Neural crest cell (in vitro differentiated cells): Measurements from ENCODE around the gene AGR3. TPM values are rescaled to one million over a fixed set of nuclear protein-coding genes. Genes with fewer than 3 reads are reported as not detected.

Source experiments
- DNase-seq: peaks from one replicate; pipeline ENCODE4 v3.0.0; 2021; ENCODE audit warnings: low read depth, mixed read lengths, low spot score
- H3K27ac Mint-ChIP-seq: one replicate; pipeline ENCODE4 v1.8.0; 2021; ENCODE audit warnings: mild to moderate bottlenecking, mixed read lengths; ENCODE audit not compliant: unreplicated experiment
- H3K27me3 Mint-ChIP-seq: 2 replicates; pipeline ENCODE4 v1.8.0; 2021; ENCODE audit warnings: low read depth, mild to moderate bottlenecking, mixed read lengths
- H3K36me3 Mint-ChIP-seq: 2 replicates; pipeline ENCODE4 v1.8.0; 2021; ENCODE audit warnings: low read depth, mild to moderate bottlenecking, mixed read lengths
- H3K4me1 Mint-ChIP-seq: 2 replicates; pipeline ENCODE4 v1.8.0; 2021; ENCODE audit warnings: mixed read lengths
- H3K4me3 Mint-ChIP-seq: one replicate; pipeline ENCODE4 v1.8.0; 2021; ENCODE audit warnings: mild to moderate bottlenecking, mixed read lengths
- H3K9me3 Mint-ChIP-seq: 2 replicates; pipeline ENCODE4 v1.8.0; 2021; ENCODE audit warnings: mixed read lengths
- total RNA-seq: library from RNA; stranded (reverse); gene quantifications from 2 replicates; pipeline ENCODE4 v1.2.1, GENCODE V29; 2021
- TF ChIP-seq, protein P1 (sequence below): fragments of 200-600 bp; sonication (generic); conservative IDR thresholded peaks from 2 replicates; pipeline ENCODE4 v1.5.0; 2021; ENCODE audit warnings: antibody characterized with exemption, mild to moderate bottlenecking

The AGR3 gene
- total RNA-seq, 1 donor from 2014 or later: not detected

DNA sequence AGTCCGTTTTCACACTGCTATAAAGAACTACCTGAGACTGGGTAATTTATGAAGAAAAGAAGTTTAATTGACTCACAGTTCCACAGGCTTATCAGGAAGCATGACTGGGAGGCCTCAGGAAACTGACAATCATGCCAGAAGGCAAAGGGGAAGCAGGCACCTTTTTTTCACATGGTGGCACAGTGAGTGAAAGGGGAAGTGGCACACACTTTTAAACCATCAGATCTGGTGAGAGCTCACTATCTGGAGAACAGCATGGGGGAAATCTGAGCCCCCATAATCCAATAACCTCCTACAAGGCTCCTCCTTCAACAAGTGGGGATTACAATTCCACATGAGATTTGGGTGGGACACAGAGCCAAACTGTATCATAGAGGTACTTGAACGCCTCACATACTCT lies 30.0 kb downstream of the AGR3 start:
- TF ChIP-seq, protein P1, sequence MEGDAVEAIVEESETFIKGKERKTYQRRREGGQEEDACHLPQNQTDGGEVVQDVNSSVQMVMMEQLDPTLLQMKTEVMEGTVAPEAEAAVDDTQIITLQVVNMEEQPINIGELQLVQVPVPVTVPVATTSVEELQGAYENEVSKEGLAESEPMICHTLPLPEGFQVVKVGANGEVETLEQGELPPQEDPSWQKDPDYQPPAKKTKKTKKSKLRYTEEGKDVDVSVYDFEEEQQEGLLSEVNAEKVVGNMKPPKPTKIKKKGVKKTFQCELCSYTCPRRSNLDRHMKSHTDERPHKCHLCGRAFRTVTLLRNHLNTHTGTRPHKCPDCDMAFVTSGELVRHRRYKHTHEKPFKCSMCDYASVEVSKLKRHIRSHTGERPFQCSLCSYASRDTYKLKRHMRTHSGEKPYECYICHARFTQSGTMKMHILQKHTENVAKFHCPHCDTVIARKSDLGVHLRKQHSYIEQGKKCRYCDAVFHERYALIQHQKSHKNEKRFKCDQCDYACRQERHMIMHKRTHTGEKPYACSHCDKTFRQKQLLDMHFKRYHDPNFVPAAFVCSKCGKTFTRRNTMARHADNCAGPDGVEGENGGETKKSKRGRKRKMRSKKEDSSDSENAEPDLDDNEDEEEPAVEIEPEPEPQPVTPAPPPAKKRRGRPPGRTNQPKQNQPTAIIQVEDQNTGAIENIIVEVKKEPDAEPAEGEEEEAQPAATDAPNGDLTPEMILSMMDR: no peak
- DNase-seq: no peak
- Mint-ChIP-seq H3K4me1 (no peaks in the 10 kb centered on the region), H3K36me3 (no peaks in the 10 kb centered on the region), H3K9me3 (peaks cover 3% of the 10 kb centered on the region), H3K27ac (peak overlapping the region; percentile 75), H3K27me3 (no peaks in the 10 kb centered on the region), H3K4me3 (no peak overlapping the region)

DNA sequence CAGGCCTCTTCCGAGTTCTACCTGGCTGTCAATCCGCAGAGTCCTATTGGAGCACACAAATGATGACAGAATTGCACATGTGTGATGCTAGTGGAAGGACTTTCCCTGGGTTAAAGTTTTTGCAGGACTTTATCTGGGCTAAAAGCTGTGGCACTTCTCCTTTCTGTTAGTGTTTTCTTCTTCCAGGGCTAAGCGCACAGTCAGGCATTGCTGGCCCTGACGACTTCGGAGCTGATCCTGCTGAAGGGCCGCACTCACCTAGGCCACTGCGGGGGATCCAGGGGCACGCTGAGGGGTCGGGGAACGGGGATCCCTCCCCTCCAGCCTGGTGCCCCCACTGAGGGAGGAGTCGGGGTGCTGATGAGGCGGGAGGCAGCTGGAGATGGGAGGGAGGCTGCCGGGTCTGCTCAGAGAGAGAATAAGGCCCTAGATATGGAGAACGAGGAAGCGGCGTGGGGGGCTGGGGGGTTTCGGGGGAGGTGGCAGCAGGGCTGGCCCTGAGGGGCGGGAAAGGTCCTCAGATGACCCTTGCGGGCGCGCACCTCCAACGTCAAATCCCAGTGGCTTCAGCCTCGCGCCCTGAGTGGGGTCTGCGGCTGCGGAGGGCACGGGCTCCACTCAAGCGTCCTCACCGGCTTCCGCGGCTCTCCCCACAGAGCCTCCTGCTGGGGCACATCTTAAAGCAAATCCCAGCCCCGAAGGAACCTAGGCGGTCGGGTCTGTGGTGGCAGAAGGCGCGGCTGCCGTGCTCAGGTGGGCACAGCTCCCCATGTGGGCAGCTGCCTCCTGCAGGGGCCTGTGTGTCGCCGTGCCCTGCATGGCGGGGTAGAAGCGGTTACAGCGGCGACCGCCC lies 30.9 kb downstream of the AGR3 start:
- DNase-seq: no peak
- Mint-ChIP-seq H3K27ac (peak overlapping the region; percentile 19), H3K27me3 (no peaks in the 10 kb centered on the region), H3K36me3 (no peaks in the 10 kb centered on the region), H3K4me3 (no peak overlapping the region), H3K4me1 (no peaks in the 10 kb centered on the region), H3K9me3 (peaks cover 3% of the 10 kb centered on the region)
- TF ChIP-seq, protein P1: no peak

DNA sequence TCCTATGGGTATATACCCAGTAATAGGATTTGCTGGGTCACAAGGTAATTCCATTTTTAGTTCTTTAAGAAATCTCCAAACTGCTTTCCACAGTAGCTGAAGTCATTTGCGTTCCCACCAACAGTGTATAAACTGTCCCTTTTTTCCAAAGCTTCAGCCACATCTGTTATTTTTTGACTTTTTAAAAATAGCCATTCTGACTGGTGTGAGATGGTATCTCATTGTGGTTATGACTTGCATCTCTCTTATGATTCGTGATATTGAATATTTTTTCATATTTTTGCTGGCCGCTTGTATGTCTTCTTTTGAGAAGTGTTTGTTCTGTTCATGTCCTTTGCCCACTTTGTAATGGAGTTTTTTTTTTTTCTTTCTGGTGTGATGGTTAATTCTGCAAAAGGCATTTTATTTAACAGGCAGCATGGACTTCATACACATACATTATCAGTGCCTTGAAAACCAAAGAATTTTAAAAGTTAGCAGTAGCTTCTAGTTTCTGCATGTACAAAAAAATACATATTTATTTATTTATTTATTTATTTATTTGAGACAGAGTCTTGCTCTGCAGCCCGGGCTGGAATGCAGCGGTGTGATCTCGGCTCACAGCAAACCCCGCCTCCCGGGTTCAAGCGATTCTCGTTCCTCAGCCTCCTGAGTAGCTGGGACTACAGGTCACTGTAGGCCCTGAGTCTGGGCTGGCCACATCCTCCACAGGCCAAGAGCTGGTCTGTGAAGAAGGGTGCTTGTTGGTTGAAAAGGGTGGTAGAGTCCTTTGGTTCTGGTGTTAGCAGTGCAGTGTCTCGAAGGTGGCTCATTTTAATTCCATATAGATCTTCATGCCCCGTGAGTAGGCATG lies 32.3 kb downstream of the AGR3 start:
- H3K9me3 Mint-ChIP-seq: peaks cover 3% of the 10 kb centered on the region
- H3K36me3 Mint-ChIP-seq: no peaks in the 10 kb centered on the region
- DNase-seq: no peak
- H3K4me1 Mint-ChIP-seq: no peaks in the 10 kb centered on the region
- H3K27me3 Mint-ChIP-seq: no peaks in the 10 kb centered on the region
- TF ChIP-seq, protein P1: no peak
- no peak overlapping the region for H3K27ac Mint-ChIP-seq
- H3K4me3 Mint-ChIP-seq: no peak overlapping the region

DNA sequence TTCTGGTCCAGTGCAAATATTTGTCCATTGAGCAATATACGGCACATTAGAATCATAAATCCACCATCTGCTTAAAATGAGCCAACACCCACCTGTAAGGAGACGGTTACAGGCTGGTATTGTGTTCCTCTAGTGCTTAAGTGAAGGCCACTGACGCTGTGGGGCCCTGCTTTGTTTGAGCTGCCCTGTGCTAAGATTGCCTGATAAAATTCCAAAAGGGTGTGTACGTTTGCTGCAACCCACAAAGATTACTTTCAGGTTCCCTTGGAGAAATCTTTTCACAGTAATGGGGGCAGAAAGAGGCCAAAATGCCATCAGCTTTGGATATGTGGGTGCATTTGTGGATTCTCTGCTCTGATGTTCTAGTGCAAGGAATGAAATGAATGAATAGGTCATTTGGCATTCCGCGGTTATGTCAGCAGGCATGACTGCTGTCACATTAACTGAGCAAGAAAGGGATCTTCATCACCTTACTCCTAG lies 34.4 kb downstream of the AGR3 start:
- no peaks in the 10 kb centered on the region for H3K36me3 Mint-ChIP-seq

DNA sequence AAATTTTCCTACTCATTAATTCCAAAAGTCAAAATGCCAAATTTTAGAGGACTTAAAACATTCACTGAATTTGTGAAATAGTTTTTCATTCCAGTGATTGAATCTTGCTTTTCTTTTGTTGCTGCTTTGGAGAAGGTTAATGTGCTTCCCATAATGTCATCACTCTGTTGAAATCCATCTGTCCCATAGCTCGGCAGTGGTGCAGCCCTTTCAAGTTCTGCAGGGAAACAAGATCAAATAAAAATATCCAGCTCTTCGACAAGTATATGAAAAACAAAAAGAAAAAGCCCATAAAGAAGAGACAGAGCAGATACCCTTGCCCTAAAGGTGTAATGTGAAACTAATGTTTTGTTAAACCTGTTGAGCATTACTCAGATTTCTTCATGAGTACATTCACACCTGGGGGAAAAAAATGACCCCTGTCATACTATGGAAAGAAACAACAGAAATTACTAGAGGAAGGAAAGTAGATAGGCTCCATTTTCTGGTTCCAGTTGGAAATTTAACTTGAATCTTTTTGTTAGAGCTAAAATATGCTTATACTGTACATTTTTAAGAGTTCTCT lies 35.1 kb downstream of the AGR3 start:
- H3K27ac Mint-ChIP-seq: no peak overlapping the region
- H3K9me3 Mint-ChIP-seq: peaks cover 7% of the 10 kb centered on the region
- H3K27me3 Mint-ChIP-seq: no peaks in the 10 kb centered on the region
- H3K4me1 Mint-ChIP-seq: no peaks in the 10 kb centered on the region
- DNase-seq: no peak
- TF ChIP-seq, protein P1: no peak
- no peak overlapping the region for H3K4me3 Mint-ChIP-seq
- no peaks in the 10 kb centered on the region for H3K36me3 Mint-ChIP-seq

More for the DNA sequence above, 34.4 kb downstream of the AGR3 start:
- H3K4me1 Mint-ChIP-seq: no peaks in the 10 kb centered on the region
- no peaks in the 10 kb centered on the region for H3K27me3 Mint-ChIP-seq
- H3K4me3 Mint-ChIP-seq: no peak overlapping the region
- peaks cover 7% of the 10 kb centered on the region for H3K9me3 Mint-ChIP-seq
- TF ChIP-seq, protein P1: no peak
- no peak for DNase-seq
- H3K27ac Mint-ChIP-seq: no peak overlapping the region
